MM.1S (cell line): Measurements from ENCODE around the gene TMEM198.

Experiments used
- EZH2 ChIP-seq: fragments of 300-600 bp; sonication (generic); optimal IDR thresholded peaks from 2 replicates; pipeline ENCODE3; 2017; ENCODE audit warnings: low read depth, mild to moderate bottlenecking, antibody characterized with exemption, low read length, mixed read lengths
- EZH2phosphoT487 ChIP-seq: fragments of 300-600 bp; sonication (generic); IDR thresholded peaks from 2 replicates; pipeline ENCODE4 v1.6.1; 2018; ENCODE audit warnings: antibody characterized with exemption, low read length
- TF ChIP-seq, protein P1 (sequence below): fragments of 300-600 bp; sonication (generic); IDR thresholded peaks from 2 replicates; pipeline ENCODE4 v1.5.1; 2016; ENCODE audit warnings: antibody characterized with exemption, low read length, mixed read lengths

DNA sequence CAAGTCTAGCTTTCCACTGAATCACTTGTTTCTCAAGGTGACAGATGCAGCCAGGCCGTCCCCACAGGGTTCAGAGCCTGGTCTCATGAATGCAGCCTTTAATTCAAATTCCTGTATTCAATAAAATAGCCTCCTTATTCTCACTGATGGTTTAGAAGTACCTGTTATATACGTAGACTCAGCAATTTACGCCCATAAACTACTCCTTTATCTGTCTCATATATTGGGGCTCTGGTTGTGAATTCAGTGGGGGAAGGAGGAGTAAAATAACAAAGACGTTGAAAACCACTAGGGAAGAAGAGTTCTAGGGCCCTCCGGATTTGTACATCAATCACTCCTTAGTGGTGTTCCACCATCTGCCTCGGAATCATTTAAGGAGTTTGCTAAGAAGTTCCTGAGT is 25.8 kb downstream of the TMEM198 start:
- TF ChIP-seq, protein P1, sequence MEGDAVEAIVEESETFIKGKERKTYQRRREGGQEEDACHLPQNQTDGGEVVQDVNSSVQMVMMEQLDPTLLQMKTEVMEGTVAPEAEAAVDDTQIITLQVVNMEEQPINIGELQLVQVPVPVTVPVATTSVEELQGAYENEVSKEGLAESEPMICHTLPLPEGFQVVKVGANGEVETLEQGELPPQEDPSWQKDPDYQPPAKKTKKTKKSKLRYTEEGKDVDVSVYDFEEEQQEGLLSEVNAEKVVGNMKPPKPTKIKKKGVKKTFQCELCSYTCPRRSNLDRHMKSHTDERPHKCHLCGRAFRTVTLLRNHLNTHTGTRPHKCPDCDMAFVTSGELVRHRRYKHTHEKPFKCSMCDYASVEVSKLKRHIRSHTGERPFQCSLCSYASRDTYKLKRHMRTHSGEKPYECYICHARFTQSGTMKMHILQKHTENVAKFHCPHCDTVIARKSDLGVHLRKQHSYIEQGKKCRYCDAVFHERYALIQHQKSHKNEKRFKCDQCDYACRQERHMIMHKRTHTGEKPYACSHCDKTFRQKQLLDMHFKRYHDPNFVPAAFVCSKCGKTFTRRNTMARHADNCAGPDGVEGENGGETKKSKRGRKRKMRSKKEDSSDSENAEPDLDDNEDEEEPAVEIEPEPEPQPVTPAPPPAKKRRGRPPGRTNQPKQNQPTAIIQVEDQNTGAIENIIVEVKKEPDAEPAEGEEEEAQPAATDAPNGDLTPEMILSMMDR = no peak
- no peak for TF ChIP-seq EZH2
- TF ChIP-seq EZH2phosphoT487 = no peak
